ENCODE measurements around the gene SARNP. TPM values are rescaled to one million over a fixed set of nuclear protein-coding genes. Genes with fewer than 3 reads are reported as not detected.

The SARNP gene
- total and polyA plus RNA-seq, 9 of the 15 experiments (the other 6 are each of a cell fraction or from before 2014, with no cell fraction given): 70.1 to 400 (median 198) TPM

- TF ChIP-seq, protein P1, sequence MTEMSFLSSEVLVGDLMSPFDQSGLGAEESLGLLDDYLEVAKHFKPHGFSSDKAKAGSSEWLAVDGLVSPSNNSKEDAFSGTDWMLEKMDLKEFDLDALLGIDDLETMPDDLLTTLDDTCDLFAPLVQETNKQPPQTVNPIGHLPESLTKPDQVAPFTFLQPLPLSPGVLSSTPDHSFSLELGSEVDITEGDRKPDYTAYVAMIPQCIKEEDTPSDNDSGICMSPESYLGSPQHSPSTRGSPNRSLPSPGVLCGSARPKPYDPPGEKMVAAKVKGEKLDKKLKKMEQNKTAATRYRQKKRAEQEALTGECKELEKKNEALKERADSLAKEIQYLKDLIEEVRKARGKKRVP (CRISPR knock-in tag; IDR thresholded peaks at IDR 0.05): no peak
- TF ChIP-seq ELF1 (tag; IDR thresholded peaks at IDR 0.05) (no peak), POU5F1 (IDR thresholded peaks at IDR 0.05; ENCODE audit: borderline replicate concordance, low read depth, low read length, partially characterized antibody) (no peak), HDAC8 (tag; IDR thresholded peaks at IDR 0.05) (no peak), CAMTA2 (CRISPR knock-in tag; conservative IDR thresholded peaks at IDR 0.05) (no peak), RBM25 (IDR thresholded peaks at IDR 0.05; ENCODE audit: low read depth, low read length, severe bottlenecking) (no peak), XRCC4 (IDR thresholded peaks at IDR 0.05; ENCODE audit: extremely low read depth, insufficient read depth, insufficient read length) (no peak)
Observed at GRCh38 chr12:55736076-55736475, 81.4 kb downstream of the SARNP start (continued).

GRCh38 chr12:55734595-55734994 is 82.9 kb downstream of the SARNP start:
- Histone ChIP-seq H2AFZ (ENCODE audit: low read depth, low read length) (no peak overlapping the region), H4K20me1 (replicated peaks; ENCODE audit: control insufficient read depth, insufficient read depth, low read length) (no peaks in the 10 kb centered on the region), H3K79me2 (ENCODE audit: control insufficient read depth, insufficient read depth, low read length) (no peaks in the 10 kb centered on the region), H3K4me2 (ENCODE audit: insufficient read depth, low read length) (no peak overlapping the region), H3K27me3 (ENCODE audit: control insufficient read depth in 2 of 2, insufficient read depth in 2 of 2, low read length in 2 of 2) (no peaks in the 10 kb centered on the region), H3K27ac (ENCODE audit: extremely low read depth, low read depth, low read length) (no peak overlapping the region), H3K9me1 (ENCODE audit: control insufficient read depth, insufficient read depth, low read length) (no peaks in the 10 kb centered on the region), H3K36me3 (ENCODE audit: control insufficient read depth, insufficient read depth, low read length) (no peaks in the 10 kb centered on the region), H3K4me1 (replicated peaks in 1 of 2; ENCODE audit: control insufficient read depth in 2 of 2, insufficient read depth in 2 of 2, low read length in 2 of 2) (peaks cover 26 to 27% of the 10 kb centered on the region in 2 experiments), H3K4me3 (no peak overlapping the region), H3K9me3 (replicated peaks; ENCODE audit: control insufficient read depth, insufficient read depth, low read depth, low read length) (no peaks in the 10 kb centered on the region), H3K9ac (ENCODE audit: insufficient read depth in 1 of 2, low read depth in 2 of 2, low read length in 2 of 2) (0 out of 4 replicates have a peak overlapping the region, but pooled peaks of 1 of the 2 experiments have one; percentile 23)
- ATAC-seq (no peak), DNase-seq (ENCODE audit: extremely low read depth in 1 of 4, low spot score in 3 of 4) (no peak), FAIRE-seq (no peak)
- POLR2A ChIA-PET: interaction anchor here (0.6 to 1.0 kb wide), 4 partner anchors 10 to 736 kb away, joined by 3 to 4 read pairs (median 3); no protein-coding TSS in a partner anchor
- CTCF ChIA-PET (ENCODE audit: low intra/inter-chr PET ratio): no interaction called here
- WGBS (ENCODE audit: insufficient coverage, low coverage, missing lambda C conversion rate): 82% methylated on average over 3 of the region's 3 CpGs
- intact Hi-C loops (cut with micrococcal nuclease): no loop called here
- BruUV-seq (replicated peaks): no TSS peak
- in situ Hi-C loops (cut with MboI): no loop called here
- TF ChIP-seq KAT8 (IDR thresholded peaks at IDR 0.05; ENCODE audit: low read depth): no peak
- no peak for TF ChIP-seq EZH2 (IDR thresholded peaks at IDR 0.05; ENCODE audit: borderline replicate concordance, low read depth, low read length)
- TF ChIP-seq, protein P2, sequence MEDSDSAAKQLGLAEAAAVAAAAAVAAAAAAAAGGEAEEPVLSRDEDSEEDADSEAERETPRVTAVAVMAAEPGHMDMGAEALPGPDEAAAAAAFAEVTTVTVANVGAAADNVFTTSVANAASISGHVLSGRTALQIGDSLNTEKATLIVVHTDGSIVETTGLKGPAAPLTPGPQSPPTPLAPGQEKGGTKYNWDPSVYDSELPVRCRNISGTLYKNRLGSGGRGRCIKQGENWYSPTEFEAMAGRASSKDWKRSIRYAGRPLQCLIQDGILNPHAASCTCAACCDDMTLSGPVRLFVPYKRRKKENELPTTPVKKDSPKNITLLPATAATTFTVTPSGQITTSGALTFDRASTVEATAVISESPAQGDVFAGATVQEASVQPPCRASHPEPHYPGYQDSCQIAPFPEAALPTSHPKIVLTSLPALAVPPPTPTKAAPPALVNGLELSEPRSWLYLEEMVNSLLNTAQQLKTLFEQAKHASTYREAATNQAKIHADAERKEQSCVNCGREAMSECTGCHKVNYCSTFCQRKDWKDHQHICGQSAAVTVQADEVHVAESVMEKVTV (CRISPR knock-in tag; IDR thresholded peaks at IDR 0.05): no peak
- TF ChIP-seq EGR1 (conservative IDR thresholded peaks at IDR 0.05): no peak
- TF ChIP-seq, protein P3, sequence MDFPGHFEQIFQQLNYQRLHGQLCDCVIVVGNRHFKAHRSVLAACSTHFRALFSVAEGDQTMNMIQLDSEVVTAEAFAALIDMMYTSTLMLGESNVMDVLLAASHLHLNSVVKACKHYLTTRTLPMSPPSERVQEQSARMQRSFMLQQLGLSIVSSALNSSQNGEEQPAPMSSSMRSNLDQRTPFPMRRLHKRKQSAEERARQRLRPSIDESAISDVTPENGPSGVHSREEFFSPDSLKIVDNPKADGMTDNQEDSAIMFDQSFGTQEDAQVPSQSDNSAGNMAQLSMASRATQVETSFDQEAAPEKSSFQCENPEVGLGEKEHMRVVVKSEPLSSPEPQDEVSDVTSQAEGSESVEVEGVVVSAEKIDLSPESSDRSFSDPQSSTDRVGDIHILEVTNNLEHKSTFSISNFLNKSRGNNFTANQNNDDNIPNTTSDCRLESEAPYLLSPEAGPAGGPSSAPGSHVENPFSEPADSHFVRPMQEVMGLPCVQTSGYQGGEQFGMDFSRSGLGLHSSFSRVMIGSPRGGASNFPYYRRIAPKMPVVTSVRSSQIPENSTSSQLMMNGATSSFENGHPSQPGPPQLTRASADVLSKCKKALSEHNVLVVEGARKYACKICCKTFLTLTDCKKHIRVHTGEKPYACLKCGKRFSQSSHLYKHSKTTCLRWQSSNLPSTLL (IDR thresholded peaks at IDR 0.05): no peak
- TF ChIP-seq PHB2 (IDR thresholded peaks at IDR 0.05; ENCODE audit: low read depth): no peak
- no peak for TF ChIP-seq ZNF586 (CRISPR knock-in tag; conservative IDR thresholded peaks at IDR 0.05)
- TF ChIP-seq, protein P4, sequence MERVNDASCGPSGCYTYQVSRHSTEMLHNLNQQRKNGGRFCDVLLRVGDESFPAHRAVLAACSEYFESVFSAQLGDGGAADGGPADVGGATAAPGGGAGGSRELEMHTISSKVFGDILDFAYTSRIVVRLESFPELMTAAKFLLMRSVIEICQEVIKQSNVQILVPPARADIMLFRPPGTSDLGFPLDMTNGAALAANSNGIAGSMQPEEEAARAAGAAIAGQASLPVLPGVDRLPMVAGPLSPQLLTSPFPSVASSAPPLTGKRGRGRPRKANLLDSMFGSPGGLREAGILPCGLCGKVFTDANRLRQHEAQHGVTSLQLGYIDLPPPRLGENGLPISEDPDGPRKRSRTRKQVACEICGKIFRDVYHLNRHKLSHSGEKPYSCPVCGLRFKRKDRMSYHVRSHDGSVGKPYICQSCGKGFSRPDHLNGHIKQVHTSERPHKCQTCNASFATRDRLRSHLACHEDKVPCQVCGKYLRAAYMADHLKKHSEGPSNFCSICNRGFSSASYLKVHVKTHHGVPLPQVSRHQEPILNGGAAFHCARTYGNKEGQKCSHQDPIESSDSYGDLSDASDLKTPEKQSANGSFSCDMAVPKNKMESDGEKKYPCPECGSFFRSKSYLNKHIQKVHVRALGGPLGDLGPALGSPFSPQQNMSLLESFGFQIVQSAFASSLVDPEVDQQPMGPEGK (CRISPR knock-in tag; IDR thresholded peaks at IDR 0.05; ENCODE audit: borderline replicate concordance): no peak

Data from K562 (cell line).